ENCODE results near the gene ATP13A3.
A peak's percentile ranks its signal among the peaks of the same experiment; 100 is the strongest.
"Not testable (repeated sequence)": the region's sequence is repeated elsewhere in the genome, so short reads cannot be mapped to it uniquely, and the experiment has no call there.

Gene ATP13A3

DNA sequence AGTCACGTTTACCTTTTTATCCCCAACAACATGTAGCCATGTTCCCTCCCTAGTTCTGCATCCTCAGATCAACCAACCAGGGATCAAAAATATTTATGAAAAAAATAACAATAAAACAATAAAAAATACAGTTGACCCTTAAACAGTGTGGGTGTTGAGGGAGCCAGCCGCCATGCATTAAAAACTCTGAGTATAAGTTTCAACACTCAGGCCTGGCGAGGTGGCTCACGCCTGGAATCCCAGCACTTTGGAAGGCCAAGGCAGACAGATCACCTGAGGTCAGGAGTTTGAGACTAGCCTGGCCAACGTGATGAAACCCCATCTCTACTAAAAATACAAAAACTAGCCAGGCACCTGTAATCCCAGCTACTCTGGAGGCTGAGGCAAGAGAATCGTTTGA, 12.7 kb upstream of the ATP13A3 start:
- DNase-seq (ENCODE audit: low read depth), result not testable (repeated sequence)

- no peak for DNase-seq (ENCODE audit: low read depth)
Measured at GRCh38 chr3:194497799-194498575, 11.2 kb upstream of the ATP13A3 start.

- no peak for DNase-seq (ENCODE audit: low read depth)
Measured at GRCh38 chr3:194496217-194496919, 9.6 kb upstream of the ATP13A3 start.

- no peak for DNase-seq (ENCODE audit: low read depth)
Measured at GRCh38 chr3:194494951-194495374, 8.2 kb upstream of the ATP13A3 start.

DNA sequence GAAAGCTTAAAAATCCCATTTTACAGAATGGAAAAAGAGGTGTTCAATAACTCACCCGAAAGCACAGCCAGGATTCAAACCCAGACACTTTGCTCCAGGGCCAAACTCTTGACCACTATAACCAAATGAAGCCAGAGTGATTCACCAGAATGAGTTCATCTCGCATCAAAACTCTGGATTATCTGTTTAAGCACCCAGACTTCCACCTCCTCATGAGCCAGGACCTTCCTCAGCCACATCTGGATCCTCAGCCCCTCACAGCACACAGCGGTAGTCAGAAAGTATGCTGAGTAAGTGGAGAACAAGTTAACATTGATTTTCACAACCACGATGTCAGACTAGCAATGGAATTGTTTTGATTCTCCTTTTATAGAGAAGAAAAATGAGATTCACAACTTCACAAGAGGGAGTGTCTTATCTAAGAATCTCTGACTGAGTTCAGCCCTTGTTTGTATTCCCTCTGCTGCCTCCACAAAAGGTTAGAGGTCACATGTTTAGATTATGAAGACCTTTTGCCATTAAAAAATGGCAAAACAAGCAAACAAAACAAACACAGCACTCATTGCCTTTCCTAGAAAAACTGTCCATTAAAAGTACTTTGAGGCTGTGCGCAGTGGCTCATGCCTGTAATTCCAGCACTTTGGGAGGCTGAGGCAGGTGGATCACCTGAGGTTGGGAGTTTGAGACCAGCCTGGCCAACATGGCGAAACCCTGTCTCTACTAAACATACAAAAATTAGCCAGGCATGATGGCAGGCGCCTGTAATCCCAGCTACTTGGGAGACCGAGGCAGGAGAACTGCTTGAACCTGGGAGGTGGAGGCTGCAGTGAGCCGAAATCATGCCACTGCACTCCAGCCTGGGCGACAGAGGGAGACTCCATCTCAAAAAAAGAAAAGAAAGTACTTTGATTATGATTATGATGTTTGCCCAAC, 7.5 kb upstream of the ATP13A3 start:
- DNase-seq (ENCODE audit: low read depth), result not testable (repeated sequence)

DNA sequence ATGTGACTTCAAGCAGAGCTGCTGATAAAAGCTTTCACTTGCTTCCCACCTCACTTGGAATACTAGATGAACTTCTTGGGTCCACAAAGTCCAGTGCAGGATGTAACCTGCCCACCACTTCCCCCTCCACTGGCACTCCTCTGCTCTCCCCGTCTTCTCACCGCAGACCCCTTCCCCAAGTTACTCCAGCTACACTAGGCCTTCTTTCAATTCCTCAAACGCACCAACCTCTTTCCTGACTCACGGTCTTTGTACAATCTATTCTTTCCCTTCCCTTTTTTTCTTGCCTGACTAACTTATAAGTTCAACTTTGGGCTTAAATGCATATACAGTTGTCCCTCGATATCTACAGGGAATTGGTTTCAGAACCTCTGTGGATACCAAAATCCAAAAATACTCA, 5.2 kb upstream of the ATP13A3 start:
- DNase-seq (ENCODE audit: low read depth), result no peak

- DNase-seq (ENCODE audit: low read depth), result no peak
Measured at GRCh38 chr3:194489736-194490612, 3.2 kb upstream of the ATP13A3 start.

GRCh38 chr3:194488055-194488742, 1.4 kb upstream of the ATP13A3 start:
- DNase-seq (ENCODE audit: low read depth), result no peak

DNA sequence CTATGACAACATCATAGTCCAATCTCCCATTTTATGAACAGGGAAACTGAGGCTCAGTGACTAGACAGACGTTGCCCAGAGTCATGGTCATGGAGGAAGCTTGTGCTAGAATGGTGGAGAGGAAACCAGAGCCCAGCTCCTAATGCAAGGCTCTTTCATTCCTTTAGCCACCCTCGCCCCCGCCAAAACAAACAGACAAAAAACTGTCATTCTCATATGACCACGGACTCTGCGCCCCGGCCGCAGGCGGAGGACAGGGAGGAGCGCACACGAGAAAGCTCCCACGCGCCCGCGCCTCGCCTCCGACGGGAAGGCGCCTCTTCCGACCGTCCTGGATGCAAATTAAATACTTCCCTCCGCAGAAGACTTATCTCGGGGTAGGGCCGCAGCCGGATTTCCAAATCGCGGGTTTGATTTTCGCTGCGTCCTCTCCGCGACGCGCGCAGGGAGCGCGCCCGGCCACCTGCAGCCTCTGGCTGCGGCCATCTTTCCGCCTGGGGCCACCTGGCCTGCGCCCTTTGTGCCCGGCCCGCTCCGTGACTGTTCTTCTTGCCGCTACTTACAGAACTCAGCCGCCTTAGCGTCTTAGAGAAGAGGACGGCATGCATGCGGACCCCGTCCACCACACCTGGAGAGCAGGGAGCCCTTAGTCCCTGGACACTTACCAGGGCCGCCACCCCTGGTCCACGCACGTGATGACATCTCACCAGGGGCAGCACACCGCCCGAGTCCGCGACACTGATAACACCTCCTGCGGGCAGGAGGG, 670 bp upstream of the ATP13A3 start:
- peak; percentile 24 for DNase-seq (ENCODE audit: low read depth)

- peak; percentile 16 for DNase-seq (ENCODE audit: low read depth)
Measured at GRCh38 chr3:194485881-194486539, 792 bp downstream of the ATP13A3 start.

GRCh38 chr3:194485468-194485880, 1.3 kb downstream of the ATP13A3 start:
- DNase-seq (ENCODE audit: low read depth), result no peak

DNA sequence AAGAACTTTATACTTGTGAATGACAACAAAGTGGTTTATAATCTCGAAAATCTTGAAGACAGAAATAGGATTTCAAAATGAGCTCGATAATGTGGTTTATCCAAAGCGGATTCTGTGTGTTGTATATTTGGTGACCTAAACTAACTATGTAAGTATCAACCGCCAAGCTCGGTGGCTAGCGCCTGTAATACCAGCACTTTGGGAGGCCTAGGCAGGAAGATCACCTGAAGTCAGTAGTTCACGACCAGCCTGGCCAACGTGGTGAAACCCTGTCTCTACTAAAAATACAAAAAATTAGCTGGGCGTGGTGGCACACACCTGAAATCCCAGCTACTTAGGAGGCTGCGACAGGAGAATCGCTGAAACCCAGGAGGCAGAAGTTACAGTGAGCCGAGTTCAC, 2.2 kb downstream of the ATP13A3 start:
- no peak for DNase-seq (ENCODE audit: low read depth)

- no peak for DNase-seq (ENCODE audit: low read depth)
Measured at GRCh38 chr3:194483850-194484249, 3.0 kb downstream of the ATP13A3 start.

DNA sequence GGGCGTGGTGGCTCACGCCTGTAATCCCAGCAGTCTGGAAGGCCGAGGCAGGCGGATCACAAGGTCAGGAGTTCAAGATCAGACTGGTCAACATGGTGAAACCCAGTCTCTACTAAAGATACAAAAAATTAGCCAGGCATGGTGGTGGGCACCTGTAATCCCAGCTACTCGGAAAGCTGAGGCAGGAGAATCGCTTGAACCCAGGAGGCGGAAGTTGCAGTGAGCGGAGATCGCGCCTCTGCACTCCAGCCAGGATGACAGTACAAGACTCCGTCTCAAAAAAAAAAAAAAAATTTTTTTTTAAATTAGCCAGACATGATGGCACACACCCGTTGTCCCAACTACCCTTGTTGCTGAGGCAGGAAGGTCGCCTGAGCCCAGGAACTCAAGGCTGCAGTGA, 4.0 kb downstream of the ATP13A3 start:
- DNase-seq (ENCODE audit: low read depth), result not testable (repeated sequence)

DNA sequence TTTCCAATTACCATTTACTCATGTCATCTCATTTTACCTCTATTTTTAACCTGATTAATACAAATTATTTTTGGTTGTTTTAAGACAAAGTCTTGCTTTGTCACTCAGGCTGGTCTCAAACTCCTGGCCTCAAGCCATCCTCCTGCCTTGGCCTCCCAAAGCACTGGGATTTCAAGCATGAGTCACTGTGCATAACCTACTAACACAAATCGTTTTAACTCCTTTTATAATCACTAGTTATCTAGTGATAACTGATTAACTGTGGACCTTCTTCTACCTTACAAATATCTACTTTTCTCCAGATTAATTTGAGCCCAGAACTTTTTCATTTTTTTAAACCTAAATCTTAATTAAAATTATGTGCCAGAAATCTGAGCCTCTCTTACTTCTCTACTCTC, 4.6 kb downstream of the ATP13A3 start:
- DNase-seq (ENCODE audit: low read depth), result no peak

DNA sequence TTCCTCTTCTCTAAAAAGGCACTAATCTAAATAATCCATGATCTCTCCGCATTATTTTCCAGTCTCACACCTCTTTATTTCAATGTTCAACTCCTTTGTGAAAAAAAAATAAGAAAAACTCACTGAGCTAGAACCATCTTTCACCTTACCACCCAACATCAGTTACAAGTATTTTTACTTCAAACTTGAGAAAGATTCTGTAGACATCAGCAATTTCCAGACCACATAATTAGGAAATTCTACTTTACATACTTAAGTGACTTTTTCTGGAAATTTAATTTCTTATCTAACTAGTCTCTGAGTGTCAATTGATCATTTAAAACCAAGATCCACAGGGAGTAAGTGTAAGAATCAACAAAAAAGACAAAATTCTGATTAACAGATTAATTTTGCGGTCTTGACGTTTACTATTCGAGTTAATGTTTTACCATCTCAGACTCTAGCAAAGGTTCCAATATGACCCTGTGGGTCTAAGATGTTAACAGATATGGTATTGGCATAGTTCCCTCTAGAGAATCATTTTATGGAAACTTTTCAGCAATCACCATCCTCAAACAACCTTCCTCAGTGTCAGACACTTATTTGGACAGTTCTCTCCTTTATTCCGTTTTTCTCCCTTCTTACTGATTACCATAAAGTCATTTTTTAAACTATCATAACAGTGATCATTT, 5.1 kb downstream of the ATP13A3 start:
- DNase-seq (ENCODE audit: low read depth), result no peak

GRCh38 chr3:194481103-194481502, 5.7 kb downstream of the ATP13A3 start:
- no peak for DNase-seq (ENCODE audit: low read depth)

DNA sequence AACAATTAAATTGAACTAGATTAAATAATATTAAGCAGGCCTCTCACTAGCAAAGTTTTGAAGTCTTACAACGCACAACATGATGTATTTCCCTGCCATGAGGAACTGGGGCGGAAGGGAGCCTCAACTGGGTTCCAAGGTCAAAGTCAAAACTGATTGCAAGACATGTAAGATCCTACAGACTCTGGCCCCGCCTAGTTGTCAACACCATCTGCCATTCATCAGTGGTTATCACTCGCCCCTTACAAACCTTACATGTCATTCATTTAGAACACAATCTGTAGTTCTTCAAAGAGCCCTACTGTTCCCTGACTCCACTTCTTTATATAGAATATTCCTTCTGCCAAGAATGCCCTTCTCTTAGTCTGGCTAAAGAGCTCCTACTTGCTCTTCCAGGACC, 10.0 kb downstream of the ATP13A3 start:
- DNase-seq (ENCODE audit: low read depth), result no peak

DNA sequence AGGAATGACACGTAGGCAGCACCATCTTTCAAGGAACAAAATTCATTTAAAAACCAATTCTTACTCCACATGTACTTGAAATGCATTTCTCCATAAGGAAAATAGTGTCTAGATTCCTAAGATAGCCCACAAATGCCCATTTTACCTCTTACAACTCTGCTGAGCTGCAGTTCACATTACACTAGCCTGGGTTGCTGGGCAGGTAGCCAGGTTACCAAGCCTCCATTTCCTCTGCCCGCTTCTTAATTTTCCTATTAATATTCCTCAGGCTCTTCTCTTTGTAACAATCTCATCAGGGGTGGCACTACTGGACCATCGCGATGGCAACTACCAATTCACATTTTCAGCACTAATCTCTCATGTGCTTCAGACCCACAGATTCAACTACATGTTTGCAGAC, 10.8 kb downstream of the ATP13A3 start:
- DNase-seq (ENCODE audit: low read depth), result no peak
